ENCODE data around the gene VIPR2.
"Not testable (repeated sequence)": the region's sequence is repeated elsewhere in the genome, so short reads cannot be mapped to it uniquely, and the experiment has no call there.

The VIPR2 gene

GRCh38 chr7:159091480-159092475, 52.9 kb downstream of the VIPR2 start:
- no peak for DNase-seq (ENCODE audit: low read depth)

GRCh38 chr7:159091041-159091440, 53.6 kb downstream of the VIPR2 start:
- DNase-seq (ENCODE audit: low read depth): no peak

DNA sequence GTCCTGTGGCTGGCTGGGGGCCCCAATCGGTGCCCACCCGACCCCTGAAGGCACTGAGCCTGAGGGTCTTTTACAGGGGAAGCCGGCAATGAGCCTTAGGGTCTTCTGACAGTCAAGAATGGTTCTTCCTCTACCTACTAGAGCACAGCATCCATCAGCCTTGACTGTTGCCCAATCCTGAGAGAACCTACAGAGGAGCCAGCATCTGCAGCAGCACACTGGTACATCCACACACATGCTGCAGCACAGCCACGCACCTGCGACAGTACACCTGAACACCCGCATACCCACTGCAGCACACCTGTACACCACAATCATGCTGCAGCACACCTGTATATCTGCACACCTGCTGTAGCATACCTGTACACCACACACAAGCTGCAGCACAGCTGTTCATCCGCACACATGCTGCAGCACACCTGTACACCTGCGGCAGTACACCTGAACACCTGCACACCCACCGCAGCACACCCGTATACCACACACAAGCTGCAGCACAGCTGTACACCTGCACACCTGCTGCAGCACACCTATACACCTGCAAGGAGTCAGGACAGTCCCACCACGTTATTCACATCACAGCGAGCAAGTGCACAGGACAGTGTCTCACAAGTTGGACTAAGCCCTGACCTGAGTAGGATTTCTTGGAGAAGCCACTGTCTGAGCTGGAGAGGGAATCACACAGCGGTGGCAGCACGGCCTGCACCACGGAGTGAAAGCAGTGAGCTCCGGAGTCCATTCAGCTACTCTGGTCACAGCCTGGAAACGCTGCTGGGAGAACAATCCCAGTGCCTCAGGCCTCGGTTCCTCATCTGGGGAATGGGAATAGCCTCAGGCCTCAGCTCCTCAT, 56.4 kb downstream of the VIPR2 start:
- no peak for DNase-seq (ENCODE audit: low read depth)

DNA sequence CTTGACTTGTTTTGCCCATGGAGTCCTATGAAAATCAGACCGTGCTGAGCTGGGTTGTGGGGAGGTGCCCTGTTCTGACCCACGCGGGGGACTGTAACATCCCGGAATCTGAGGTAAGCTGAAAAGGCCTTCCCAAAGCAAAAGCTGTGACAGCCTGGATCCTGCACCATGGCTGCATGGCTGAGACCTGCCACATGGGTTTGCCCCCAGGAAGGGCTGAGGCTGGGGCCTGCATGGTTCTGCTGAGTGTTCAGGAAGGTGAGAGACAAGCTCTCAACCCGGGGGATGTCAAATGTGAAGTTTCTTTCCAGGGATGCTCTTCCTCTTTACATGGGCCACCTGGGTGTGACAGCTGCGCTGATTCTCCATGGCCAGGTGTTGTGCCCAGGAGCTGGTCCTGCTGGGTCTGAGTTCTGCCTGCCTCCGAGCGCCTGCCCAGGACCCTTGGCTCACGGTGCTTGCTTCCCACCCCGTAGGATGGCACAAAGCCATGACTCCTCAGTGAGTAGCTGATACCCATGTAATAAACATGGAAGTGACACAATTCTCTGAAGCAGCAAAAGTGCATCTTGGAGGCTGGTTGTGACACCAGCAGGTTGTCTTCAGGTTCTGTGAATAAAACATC, 58.3 kb downstream of the VIPR2 start:
- DNase-seq (ENCODE audit: low read depth): no peak

GRCh38 chr7:159084069-159084801, 60.4 kb downstream of the VIPR2 start:
- DNase-seq (ENCODE audit: low read depth): no peak

- no peak for DNase-seq (ENCODE audit: low read depth)
These were observed 61.0 kb downstream of the VIPR2 start for GRCh38 chr7:159083698-159084068.

DNA sequence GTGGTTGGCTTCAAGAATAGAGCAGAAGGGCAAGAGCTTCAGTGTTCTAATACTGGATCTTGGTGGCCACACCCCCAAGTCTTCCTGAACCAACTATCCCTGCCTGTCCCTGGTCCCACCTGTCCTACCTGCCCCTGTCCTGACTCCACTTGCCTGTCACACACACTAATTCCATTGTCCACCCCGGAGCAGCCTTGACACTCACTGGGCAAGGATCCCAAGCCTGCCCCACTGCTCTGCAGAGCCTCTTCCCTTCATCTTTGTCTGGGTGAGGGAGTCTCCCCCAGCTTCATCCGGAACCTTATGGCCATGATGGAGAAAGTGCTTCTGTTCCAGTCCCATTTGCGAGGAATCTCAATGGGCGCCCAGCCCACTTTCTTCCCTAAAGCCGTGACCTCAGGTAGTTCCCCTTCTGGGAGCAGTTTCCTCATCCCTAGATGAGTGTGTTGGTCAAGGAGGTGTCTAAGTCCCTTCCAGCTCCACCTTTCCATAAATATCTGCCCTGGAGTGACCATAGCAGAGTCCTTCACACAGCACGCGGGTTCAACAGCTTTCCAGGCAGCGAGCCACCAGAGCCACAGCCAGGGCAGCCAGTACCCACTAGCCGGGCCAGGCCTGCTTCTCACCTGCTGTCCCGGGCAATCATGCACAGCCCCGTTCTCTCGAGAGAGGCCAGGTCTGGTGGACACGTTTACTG, 61.5 kb downstream of the VIPR2 start:
- DNase-seq (ENCODE audit: low read depth): no peak

GRCh38 chr7:159082075-159082474, 62.6 kb downstream of the VIPR2 start:
- DNase-seq (ENCODE audit: low read depth): not testable (repeated sequence)

GRCh38 chr7:159078911-159079270, 65.8 kb downstream of the VIPR2 start:
- no peak for DNase-seq (ENCODE audit: low read depth)

DNA sequence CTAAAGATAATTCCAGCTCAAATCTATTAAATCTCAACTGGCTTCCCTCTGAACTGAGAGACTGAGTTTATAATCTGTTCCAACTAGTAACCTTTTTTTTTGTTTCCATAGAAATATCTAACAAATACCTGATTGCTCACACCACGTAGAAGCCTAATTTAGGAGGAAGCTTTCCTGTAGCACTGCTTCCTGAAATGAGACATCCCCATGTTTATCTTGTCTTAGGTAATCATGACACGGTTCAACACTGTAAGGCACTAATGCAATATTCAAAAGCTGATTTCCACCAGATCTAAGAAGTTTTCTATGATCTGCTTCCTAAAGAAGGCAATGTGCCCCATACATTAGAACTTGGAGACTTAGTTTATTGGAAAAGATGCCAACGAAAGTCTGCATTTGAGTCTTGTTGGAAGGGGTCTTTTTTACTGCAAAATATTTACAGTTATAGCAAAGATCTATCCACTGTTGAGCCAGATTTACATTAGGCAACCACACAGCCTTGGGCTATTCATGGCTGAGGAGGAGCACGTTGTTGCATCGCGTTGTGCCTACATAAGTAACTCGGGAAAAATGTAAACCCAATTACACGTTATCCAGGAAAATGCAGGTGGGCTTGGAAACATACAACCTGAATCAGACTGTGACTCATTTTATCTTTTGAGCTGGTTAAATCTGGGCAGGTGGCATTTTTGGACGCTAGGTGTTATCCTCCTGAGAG, 66.3 kb downstream of the VIPR2 start:
- no peak for DNase-seq (ENCODE audit: low read depth)

DNA sequence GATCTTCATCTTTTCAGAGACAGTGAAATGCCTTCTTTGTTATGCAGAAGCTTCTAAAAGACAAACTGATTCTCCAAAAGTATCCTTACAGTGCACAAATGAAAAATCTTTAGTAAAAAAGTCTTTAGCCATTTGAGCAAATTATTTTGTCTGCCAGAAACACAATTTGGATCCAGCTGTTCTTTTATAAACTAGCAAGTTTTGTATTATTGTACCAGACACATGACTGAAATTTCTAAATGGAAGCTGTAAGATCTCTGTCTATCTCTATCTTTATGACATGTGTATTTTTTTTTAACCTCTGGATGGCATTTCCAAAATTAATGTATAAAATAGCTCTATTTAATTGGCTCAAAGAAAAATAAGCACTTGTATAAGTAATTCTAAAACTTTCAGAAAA, 68.3 kb downstream of the VIPR2 start:
- no peak for DNase-seq (ENCODE audit: low read depth)

DNA sequence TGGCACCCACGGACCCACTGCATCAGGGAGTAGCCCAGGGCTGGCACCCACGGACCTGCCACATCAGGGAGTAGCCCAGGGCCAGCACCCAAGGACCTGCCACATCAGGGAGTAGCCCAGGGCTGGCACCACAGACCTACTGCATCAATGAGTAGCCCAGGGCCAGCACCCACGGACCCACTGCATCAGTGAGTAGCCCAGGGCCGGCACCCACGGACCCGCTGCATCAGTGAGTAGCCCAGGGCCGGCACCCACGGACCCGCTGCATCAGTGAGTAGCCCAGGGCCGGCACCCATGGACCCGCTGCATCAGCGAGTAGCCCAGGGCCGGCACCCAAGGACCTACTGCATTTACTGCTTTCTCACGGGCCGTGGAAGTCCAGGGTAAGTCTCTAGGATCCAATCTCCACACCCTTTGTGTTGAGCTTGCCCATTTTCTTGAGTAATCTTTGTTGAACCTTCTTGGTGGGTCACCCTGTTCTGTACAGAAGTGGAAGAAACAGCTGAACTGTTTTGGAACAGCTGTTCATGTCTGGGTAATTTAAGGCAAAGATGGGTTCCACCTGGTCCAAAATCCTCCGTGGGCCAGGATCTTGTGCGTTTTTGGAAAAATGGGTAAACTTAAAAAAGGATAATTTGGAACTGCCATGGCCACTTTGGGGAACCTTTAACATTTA, 69.0 kb downstream of the VIPR2 start:
- no peak for DNase-seq (ENCODE audit: low read depth)

GRCh38 chr7:159071260-159071659, 73.4 kb downstream of the VIPR2 start:
- DNase-seq (ENCODE audit: low read depth): no peak

GRCh38 chr7:159070431-159071148, 74.1 kb downstream of the VIPR2 start:
- DNase-seq (ENCODE audit: low read depth): no peak

DNA sequence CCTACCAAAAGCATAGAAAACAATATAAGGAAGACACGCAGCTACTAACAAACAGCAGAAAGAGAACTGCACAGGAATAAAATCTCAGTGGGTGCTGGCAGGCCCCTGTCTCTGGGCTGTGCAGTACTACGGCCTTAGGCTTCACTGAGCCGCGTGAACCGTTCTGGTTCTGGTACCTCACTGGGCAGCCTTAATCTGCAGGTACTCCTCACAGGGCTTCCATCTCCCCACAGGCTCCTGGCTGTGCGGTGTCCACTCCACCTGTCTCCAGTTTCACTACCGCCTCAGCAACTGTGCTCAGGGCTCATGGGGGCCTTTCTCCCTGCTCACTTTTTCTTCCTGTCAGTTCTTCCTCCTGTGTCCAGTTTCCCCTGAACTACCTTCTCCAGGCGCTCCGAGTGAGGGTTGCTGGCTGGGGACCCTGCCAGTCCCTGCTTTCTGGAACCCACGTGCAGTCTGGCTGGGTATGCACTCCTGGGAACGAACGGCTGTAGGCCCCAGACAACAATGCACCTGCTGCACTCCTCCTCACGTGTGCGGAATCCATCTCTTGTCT, 75.7 kb downstream of the VIPR2 start:
- DNase-seq (ENCODE audit: low read depth): no peak

DNA sequence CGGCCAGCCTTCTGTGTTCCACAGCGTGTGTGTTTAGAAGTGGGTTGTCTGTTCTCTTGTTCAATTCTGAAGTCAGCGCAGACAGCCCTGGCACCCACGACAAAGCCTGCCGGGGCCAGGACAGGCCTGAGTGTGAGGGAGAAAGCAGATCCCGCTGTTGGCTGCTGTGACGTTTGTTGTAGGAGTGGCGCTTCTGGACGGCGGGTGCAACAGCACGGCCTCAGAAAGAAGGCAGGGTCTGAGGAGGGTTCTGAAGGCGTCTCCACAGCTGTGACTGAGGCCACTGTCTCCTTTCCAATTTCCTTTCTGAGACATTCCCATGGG, 76.2 kb downstream of the VIPR2 start:
- DNase-seq (ENCODE audit: low read depth): no peak

- no peak for DNase-seq (ENCODE audit: low read depth)
These were observed 76.8 kb downstream of the VIPR2 start for GRCh38 chr7:159067576-159068487.

All from stimulated activated CD8-positive, alpha-beta memory T cell treated with anti-CD3 and anti-CD28 coated beads, Interleukin-4, amount 100 ng/mL, for 24 hours (primary cell).